Neural cell (in vitro differentiated cells): ENCODE measurements around the gene FAXDC2. TPM values are rescaled to one million over a fixed set of nuclear protein-coding genes. Genes with fewer than 3 reads are reported as not detected.

ENCODE experiments used
- H2AFZ ChIP-seq: fragments of 200-600, 300-800 bp; sonication (generic), shearing (Covaris generic); 2 replicates; pipeline ENCODE4 v1.6.0; 2014; ENCODE audit warnings: low read depth, mild to moderate bottlenecking, antibody characterized with exemption, low read length, moderate library complexity
- H3F3A ChIP-seq: fragments of 200-600 bp; shearing (Covaris generic); 2 replicates; pipeline ENCODE4 v1.6.1; 2016; ENCODE audit warnings: mild to moderate bottlenecking, moderate library complexity, mixed read lengths, antibody characterized with exemption, low read length; ENCODE audit not compliant: insufficient read depth, poor library complexity, severe bottlenecking
- H3K27ac ChIP-seq: fragments of 200-600, 300-800 bp; sonication (generic), shearing (Covaris generic); 2 replicates; pipeline ENCODE4 v1.5.1; 2014; ENCODE audit warnings: mild to moderate bottlenecking, low read length, moderate library complexity
- H3K27me3 ChIP-seq: fragments of 300-800, 200-600 bp; sonication (generic), shearing (Covaris generic); 2 replicates; pipeline ENCODE4 v1.6.0; 2014; ENCODE audit warnings: mild to moderate bottlenecking, low read depth, low read length, moderate library complexity; ENCODE audit not compliant: insufficient read depth
- H3K36me3 ChIP-seq: fragments of 300-800, 200-600 bp; sonication (generic), shearing (Covaris generic); 2 replicates; pipeline ENCODE4 v1.5.1; 2014; ENCODE audit warnings: mild to moderate bottlenecking, antibody characterized with exemption, low read length, moderate library complexity; ENCODE audit not compliant: insufficient read depth
- H3K4me2 ChIP-seq: fragments of 300-800, 200-600 bp; sonication (generic), shearing (Covaris generic); 2 replicates; pipeline ENCODE4 v1.6.0; 2014; ENCODE audit warnings: mild to moderate bottlenecking, low read length
- H3K4me3 ChIP-seq: fragments of 300-800, 200-600 bp; sonication (generic), shearing (Covaris generic); 2 replicates; pipeline ENCODE4 v1.5.1; 2014; ENCODE audit warnings: mild to moderate bottlenecking, low read length, moderate library complexity
- H3K79me2 ChIP-seq: fragments of 200-600 bp; shearing (Covaris generic); replicated peaks from 2 replicates; pipeline ENCODE4 v1.6.0; 2014; ENCODE audit warnings: mild to moderate bottlenecking, low read length, moderate library complexity; ENCODE audit not compliant: insufficient read depth
- H3K9ac ChIP-seq: fragments of 300-800, 200-600 bp; sonication (generic), shearing (Covaris generic); 2 replicates; pipeline ENCODE4 v1.6.1; 2016; ENCODE audit warnings: mild to moderate bottlenecking, low read length, mixed read lengths
- H3K9me2 ChIP-seq: fragments of 200-600 bp; shearing (Covaris generic); 2 replicates; pipeline ENCODE4 v1.6.1; 2016; ENCODE audit warnings: mild to moderate bottlenecking, low read length, mixed read lengths; ENCODE audit not compliant: insufficient read depth
- H3K9me3 ChIP-seq: fragments of 200-600, 300-800 bp; sonication (generic), shearing (Covaris generic); 2 replicates; pipeline ENCODE4 v1.6.1; 2016; ENCODE audit warnings: mild to moderate bottlenecking, mixed run types, low read length, moderate library complexity, mixed read lengths
- H4K20me1 ChIP-seq: fragments of 200-600 bp; shearing (Covaris generic); 2 replicates; pipeline ENCODE4 v1.6.1; 2016; ENCODE audit warnings: mild to moderate bottlenecking, mixed run types; ENCODE audit not compliant: insufficient read depth
- CTCF ChIP-seq: fragments of 450-650 bp; IDR thresholded peaks from 2 replicates; pipeline ENCODE4 v1.5.1; 2014; ENCODE audit warnings: antibody characterized with exemption, mild to moderate bottlenecking, moderate library complexity; ENCODE audit not compliant: poor library complexity, severe bottlenecking
- EP300 ChIP-seq: fragments of 450-650 bp; conservative IDR thresholded peaks from 2 replicates; pipeline ENCODE4 v1.6.1; 2014; ENCODE audit warnings: antibody characterized with exemption, mild to moderate bottlenecking, moderate library complexity; ENCODE audit not compliant: poor library complexity, severe bottlenecking
- EZH2 ChIP-seq: fragments of 200-600, 300-800 bp; shearing (Covaris generic), sonication (generic); IDR thresholded peaks from 2 replicates; pipeline ENCODE4 v1.6.1; 2014; ENCODE audit warnings: antibody characterized with exemption, low read length, borderline replicate concordance, mild to moderate bottlenecking; ENCODE audit not compliant: insufficient read depth, poor library complexity, severe bottlenecking
- MXI1 ChIP-seq: fragments of 450-650 bp; conservative IDR thresholded peaks from 2 replicates; pipeline ENCODE4 v1.6.1; 2014; ENCODE audit warnings: antibody characterized with exemption, mild to moderate bottlenecking; ENCODE audit not compliant: poor library complexity, severe bottlenecking
- POLR2AphosphoS5 ChIP-seq: IDR thresholded peaks from 2 replicates; pipeline ENCODE4 v1.6.1; 2012
- RAD21 ChIP-seq: fragments of 450-650 bp; conservative IDR thresholded peaks from 2 replicates; pipeline ENCODE4 v1.6.1; 2014; ENCODE audit warnings: antibody characterized with exemption, mild to moderate bottlenecking, moderate library complexity
- REST ChIP-seq: IDR thresholded peaks from 2 replicates; pipeline ENCODE4 v1.6.1; 2012; ENCODE audit warnings: borderline replicate concordance
- SMC3 ChIP-seq: fragments of 450-650 bp; conservative IDR thresholded peaks from 2 replicates; pipeline ENCODE4 v1.6.1; 2014; ENCODE audit warnings: antibody characterized with exemption, mild to moderate bottlenecking, moderate library complexity; ENCODE audit not compliant: poor library complexity
- TAF1 ChIP-seq: IDR thresholded peaks from 2 replicates; pipeline ENCODE4 v1.6.1; 2012; ENCODE audit warnings: low read depth
- polyA plus RNA-seq: library from polyadenylated mRNA; depleted of rRNA; stranded (reverse); fragments of >200 nt; gene quantifications from 2 replicates; pipeline ENCODE4 v1.2.3, GENCODE V29; 2014
- small RNA-seq, 3 experiments: library from RNA; depleted of rRNA; stranded (forward); fragments of <200 nt; gene quantifications; one replicate each; pipeline ENCODE3, GENCODE V24; 2012

FAXDC2 gene
- polyA plus RNA-seq, 1 donor from 2014 or later, result 0.12 TPM

- H3K9ac ChIP-seq, result no peak overlapping the region
- H4K20me1 ChIP-seq, result peaks cover 16% of the 10 kb centered on the region
- H3K27ac ChIP-seq, result no peak overlapping the region
Measured at GRCh38 chr5:154770111-154770510, 80.3 kb downstream of the FAXDC2 start.

More at GRCh38 chr5:154770111-154770510, 80.3 kb downstream of the FAXDC2 start:
- peaks cover 85% of the 10 kb centered on the region for H3K79me2 ChIP-seq
- H3K4me2 ChIP-seq, result no peak overlapping the region
- H3K4me3 ChIP-seq, result no peak overlapping the region
- H3F3A ChIP-seq, result no peaks in the 10 kb centered on the region
- no peak overlapping the region for H2AFZ ChIP-seq
- TF ChIP-seq REST (no peak), RAD21 (no peak), EP300 (no peak), POLR2AphosphoS5 (no peak), TAF1 (no peak), MXI1 (no peak), SMC3 (no peak), CTCF (no peak), EZH2 (no peak)
- no peaks in the 10 kb centered on the region for H3K9me2 ChIP-seq
- no peaks in the 10 kb centered on the region for H3K27me3 ChIP-seq
- no peaks in the 10 kb centered on the region for H3K9me3 ChIP-seq
- no peaks in the 10 kb centered on the region for H3K36me3 ChIP-seq

Small RNAs within 50 kb of the gene (small RNA-seq; reads per million reads assigned to genes)
- gene MIR378H, result 0 reads per million in 3 experiments

Other genes with a start within 250 kb of the FAXDC2 start
- gene LARP1, start 95.2 kb downstream of the FAXDC2 start, polyA plus RNA-seq, result 28.8 and 36.1 TPM in 2 replicates
- 146 and 153 TPM in 2 replicates for gene CNOT8, start 8.0 kb upstream of the FAXDC2 start, polyA plus RNA-seq
- gene GEMIN5, start 87.6 kb upstream of the FAXDC2 start, polyA plus RNA-seq, result 13.0 and 16.6 TPM in 2 replicates
- 26.8 and 28.0 TPM in 2 replicates for gene MRPL22, start 90.5 kb upstream of the FAXDC2 start, polyA plus RNA-seq
- not detected in 2 replicates for gene KIF4B, start 163.2 kb upstream of the FAXDC2 start, polyA plus RNA-seq